HG03139 (cell line): ENCODE measurements around the gene GRAPL.
"Not testable (repeated sequence)": the region's sequence is repeated elsewhere in the genome, so short reads cannot be mapped to it uniquely, and the experiment has no call there.

Source experiments
- ATAC-seq: cut with Tn5 transposase; IDR thresholded peaks from one replicate; pipeline ENCODE4 v1.9.1; 2021; ENCODE audit not compliant: unreplicated experiment

Gene GRAPL

DNA sequence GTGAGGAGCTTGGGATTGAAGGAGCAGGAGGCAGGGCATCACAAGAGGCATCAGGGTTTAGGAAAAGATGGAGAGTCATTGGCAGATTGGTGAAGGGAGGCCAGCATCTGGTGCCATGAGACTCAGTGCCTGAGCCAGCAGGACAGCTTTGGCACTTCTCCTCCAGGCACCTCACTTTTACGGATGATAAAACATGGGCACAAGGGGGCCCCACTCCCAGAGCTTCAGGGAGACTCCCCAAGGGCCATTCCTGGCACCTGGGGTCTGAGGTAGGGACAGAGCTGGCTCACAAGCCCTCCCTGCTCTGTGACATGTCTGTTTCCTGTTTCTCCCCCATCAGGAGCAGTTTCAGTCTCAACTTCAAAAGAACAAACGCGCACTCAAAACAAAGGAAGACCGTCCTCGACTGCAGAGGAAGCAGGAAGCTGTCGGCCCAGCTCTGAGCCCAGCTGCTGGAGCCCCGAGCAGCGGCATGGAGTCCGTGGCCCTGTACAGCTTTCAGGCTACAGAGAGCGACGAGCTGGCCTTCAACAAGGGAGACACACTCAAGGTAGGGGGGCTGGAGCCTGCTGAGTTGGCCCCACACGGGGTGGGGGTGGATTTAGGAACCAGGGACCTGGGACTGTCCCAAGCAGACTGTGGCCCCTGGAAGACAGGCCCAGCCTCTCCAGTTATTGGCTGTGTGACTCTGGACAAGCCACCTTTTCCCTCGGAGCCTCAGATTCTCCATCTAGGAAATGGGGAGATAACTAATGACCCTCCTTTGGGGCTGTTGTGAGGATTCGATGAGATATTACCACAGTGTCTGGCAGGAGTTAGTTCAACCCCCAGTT, at the start of gene GRAPL:
TSS of gene GRAPL (plus strand) at position 442 of the 833 bp plus-strand sequence. CDS start at position 473, 31 bp downstream.
- not testable (repeated sequence) for ATAC-seq

DNA sequence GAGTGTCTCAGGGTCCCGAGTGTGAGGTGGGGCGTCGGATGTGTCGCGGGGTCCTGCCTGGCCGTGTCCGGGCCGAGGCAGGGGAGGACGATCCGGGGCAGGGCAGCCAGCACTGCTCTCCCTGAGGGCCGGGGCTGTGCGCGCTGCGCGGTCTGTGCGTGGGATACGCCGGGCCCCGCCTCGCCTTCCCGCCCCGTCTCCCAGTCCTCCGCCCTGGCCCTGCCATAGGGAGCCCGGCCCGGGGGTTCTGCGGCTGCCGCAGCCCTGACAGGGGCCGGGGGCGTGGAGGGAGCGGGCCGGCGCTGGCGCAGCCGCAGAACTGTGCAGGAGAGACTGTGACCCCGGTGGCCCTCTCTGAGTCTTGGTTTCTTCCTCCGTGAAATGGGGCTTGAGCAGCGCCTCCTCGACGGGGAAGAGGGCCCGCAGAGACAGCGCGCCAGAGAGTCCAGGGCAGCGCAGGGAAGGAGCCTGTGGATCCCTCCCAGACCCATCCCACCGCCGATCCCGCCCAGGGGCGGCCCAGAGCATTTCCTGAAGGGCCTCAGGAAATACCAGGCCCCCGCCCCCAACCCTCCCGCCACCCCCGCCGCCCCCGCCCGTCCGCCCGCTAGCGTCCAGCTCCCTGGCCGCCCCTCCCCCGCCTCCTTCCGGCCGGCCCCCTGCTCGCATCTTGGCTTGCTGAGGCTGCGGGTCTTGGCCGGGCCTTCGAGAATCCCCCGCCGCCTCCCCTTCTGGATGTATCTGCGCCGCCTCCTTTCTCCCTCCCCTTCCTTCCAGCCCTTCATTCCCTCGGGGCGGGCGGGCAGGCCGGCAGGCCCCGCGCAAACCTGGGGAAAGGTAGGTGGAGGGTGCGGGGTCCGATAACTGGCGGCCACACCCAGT, 38.3 kb upstream of the GRAPL start:
- not testable (repeated sequence) for ATAC-seq

DNA sequence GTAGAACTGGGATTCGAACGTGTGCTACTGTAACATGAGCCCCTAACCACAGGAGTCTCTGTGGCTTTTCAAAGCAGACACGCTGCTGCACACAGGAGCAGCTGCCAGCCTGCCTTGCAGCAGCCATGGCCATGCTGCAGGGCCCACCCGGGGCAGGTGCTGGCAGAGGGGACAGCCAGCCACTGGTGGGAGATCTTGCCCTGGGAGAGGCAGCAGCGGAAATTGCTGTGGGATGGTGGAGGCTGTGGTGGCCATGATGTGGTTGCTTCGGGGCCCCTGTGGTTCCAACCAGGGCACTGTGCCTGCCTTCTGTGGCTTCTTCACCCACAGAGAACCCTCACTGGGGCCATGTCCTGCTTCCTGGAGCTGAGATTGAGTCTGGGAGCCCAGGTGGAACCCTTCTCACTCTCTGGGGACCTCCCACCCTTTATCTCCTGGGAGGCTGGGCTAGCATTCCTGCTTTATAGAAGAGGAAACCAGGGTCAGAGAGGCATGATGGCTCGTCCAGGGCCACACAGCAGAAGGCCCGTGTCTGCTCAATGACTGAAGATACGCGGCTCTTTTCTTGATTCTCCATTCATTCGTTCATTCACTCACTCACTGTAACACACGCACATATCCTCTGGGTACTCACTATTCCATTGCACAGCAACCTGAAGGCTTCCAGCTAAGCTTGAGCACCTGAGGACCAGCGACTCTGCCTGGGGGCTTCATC, 37.2 kb upstream of the GRAPL start:
- ATAC-seq: not testable (repeated sequence)

DNA sequence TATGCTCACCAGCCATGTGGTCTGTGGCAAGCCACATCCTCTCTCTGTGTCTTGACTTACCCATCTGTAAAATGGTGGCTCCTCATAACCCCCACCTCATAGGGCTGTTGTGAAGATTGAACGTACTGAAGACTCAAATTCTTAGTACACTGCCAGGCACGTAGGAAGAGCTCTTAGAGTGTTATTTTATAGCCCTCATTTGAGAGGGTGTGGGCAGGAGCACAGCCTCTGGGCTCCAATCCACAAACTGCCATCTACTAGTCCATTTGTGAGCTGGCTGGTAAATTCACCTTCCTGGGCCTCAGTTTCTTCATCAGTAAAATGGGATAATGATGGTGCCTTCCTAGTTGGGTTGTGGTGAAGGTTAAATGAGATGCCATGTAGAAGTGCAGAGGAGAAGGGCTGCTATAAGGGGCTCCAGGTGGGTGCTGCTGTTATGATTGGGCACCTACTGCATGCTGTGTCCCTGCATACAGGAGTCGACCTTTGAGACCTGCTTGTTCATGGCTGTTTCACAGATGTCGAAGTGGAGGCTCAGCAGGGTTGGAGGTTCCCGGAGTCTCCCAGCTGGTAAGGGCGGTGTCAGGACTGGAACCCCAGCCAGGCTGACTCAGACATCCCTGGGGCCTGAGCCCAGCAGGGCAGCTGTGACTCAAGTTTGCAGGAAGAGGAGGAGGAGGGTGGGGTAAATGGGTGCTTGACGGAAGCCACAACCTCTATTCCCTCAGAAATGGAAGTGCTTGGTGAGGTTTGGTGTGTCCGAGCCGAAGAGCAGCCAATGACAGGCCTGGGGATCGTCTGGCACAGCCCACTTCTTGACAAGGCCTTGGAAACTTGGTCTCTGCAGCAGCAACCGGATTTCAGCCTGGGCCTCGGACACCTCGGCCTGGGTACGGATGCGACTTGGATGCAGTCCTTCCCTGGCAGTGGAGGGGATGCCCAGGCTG, 34.4 kb upstream of the GRAPL start:
- not testable (repeated sequence) for ATAC-seq

DNA sequence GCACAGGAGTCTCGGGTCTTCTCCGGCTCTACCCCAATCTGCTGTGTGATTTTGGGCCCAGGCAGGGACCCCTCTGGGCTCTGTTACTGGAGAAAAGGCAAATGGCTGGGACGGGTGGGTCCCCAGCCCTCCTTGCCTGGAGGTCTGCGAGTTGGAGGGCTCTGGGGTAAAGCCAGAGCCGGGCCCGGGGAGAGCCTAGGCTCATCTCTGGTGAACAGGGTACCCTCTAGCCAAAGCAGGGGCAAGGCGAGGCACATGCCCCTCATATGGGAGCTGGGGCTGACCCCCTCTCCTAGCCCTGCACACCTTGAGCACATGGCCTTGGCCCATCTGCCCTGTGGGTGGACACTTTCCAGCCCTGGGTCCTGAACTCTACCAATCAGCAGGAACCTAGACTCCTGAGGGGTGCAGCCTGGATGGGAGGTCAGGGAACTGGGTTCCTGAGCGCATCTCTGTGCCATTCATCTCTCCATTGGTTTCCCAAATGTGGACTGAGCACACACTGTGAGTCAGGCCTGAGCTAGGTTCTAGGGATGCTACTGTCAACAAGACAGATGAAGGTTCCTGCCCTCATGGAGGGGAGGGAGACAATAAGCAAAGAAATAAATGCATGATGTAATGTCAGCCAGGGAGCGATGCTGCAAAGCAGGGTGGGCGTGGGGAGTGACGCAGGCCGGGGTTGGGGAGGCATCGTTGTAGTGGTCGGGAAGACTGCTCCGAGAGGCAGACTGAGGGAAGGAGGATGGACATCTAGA, 33.5 kb upstream of the GRAPL start:
- ATAC-seq: not testable (repeated sequence)

DNA sequence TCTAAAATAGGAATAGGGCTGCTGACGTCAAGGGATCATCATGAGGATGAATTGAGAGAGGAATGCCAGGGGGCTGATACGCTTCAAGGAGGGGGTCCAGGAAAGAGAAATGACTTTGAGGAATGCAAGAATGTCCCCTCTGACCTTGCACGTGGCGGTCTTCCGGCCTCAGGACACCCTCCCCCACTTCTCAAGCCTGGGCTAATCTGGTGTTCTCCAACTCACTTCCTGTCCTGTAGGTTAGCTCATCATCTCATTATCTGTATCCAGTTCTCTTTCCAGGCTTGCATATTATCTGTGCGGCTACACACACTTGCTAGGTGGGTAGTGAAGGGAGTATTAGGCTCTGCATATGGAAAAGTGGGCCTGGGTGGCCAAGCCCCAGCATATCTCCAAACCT, 18.9 kb upstream of the GRAPL start:
- not testable (repeated sequence) for ATAC-seq

DNA sequence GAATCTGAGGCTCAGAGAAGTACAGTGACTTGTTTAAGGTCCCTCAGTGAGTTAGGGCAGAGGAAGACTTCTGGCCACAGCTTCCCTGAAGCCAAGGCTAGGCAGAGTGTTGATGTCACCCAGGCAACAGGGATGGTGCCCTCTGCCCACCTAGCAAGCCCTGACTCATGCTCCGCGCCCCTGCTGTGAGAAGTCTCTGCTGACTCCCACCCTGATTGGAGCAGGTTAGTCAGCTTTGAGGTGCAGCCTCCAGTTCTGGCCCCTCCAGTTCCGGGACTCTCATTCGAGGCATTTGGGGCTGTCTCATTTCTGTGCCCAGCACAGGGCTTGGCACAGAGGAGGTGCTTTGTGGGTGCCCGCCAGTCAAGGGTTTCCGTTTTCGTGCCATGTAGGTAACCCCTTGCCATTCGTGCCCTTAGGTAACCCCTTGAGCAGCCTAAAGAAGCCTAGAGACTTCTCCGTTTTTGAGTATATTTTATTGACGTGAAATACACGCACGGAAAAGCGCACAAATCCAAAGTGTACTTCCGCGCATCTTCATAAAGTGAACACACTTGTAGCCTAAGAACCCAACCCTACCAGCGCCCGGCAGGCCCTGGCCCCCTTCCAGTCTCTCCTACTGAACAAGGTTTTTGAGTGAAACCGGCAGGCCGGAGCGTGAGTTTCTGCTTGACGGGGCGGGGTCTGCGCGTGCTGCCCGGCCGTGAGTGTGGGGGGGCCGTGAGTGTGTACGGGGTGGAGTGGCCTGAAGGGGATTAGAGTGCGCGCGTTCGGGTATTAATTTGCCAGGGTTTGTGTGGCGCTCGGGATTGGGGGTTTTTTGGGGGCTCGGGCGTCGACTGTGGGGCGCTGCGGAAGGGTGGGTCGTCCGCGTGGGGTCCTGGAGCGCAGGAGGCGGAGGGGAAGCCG, 16.9 kb upstream of the GRAPL start:
- not testable (repeated sequence) for ATAC-seq

DNA sequence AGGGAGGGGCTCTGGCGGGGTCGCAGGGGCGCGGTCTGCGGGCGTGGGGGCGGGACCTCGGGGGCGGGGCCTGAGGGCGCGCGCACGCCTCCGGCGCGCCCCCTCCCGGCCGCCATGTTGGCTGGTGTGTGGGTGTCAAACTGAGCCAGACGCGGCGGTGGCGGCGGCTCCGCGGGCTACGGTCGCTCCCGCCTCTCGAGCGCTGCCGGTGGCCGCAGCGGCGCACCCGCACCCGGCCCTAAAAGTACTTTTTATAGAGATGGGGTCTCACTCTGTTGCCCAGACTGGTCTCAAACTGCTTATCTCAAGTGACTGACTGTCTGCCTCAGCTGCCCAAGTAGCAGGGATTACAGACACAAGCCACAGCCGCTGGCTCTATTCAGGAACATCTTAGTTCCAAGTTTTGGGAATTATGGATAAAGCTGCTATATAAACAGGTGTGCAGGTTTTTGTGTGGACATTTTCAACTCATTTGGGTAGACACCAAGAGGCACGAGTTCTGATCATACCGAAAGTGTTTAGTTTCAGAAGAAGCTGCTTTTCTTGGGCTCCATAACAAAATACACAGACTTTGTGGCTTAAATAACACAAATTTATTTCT, 16.2 kb upstream of the GRAPL start:
- peak; percentile 54 for ATAC-seq

DNA sequence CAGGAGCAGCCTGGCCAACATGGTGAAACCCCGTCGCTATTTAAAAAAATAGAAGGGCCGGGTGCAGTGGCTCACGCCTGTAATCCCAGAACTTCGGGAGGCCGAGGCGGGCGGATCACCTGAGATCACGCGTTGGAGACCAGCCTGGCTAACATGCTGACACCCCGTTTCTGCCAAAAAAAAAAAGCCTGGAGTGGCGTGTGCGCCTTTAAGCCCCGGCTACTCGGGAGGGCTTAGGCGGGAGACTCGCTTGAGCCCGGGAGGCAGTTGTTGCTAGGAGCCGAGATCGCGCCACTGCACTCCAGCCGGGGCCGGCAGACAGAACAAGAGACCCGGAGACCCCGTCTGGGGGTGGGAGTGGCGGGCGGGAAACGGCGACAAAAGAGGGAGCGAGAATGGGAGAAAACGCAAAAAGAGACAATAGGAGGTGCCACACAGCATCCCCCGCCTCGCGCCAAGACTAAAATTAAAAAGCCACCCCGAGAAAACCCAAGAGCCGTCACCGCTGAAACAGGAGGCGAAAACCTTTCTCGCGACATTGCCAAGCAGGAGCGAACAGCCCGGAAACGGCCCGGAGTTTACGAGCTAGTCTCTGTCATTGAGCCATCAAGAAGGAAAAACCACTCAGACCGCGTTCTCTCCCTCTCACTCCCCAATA, 15.5 kb upstream of the GRAPL start:
- ATAC-seq: not testable (repeated sequence)

DNA sequence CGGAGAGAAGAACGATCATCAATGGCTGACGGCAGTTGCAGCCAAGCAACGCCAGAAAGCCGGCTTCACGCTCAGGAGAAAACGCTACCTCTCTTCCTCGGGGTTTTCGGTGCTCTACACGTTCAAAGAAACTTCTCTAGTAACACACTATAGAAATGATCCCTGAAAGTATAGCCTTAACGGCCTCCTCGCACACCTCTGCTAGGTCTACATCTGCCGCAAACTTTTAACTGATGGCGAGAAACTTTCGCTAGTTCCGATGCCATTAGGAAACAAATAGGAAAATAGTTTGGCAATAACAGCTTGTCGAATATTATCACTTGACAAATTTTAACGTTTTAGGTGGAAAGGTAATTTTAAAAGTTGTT, 14.9 kb upstream of the GRAPL start:
- not testable (repeated sequence) for ATAC-seq

DNA sequence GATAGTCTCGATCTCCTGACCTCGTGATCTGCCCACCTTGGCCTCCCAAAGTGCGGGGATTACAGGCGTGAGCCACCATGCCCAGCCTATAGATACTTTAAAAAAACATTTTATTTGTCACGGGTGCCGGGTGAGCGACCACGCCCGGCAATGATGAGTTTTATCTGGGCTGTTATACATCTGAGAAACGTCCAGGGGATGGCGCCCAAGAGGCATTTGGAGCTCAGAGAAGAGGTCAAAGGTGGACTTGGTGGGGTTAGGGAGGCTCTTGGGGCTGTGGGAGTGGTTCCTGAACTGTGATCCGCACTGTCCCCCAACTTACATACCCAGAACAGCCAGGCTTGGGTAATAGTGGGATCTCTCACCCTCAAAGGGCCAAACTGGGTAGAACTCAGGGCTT, 8.7 kb upstream of the GRAPL start:
- not testable (repeated sequence) for ATAC-seq

DNA sequence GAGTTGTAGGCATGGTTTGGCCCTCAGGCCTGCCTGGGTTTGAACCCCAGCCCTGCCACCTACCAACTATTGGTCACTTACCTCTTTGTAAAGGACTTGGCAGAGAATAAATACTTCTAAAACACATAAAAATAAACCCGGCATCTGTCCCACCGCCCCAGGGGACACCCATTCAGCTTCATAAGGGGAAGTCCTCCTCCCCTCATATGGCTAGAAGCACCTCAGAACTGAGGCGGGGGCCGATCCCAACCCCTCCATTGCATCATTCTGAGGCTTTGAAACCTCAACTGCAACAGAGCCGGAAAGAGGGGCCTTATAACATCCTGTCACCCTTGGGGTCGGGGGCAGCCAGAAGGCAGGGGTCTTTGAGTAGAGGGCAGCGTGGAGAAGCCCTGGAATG, 2.1 kb upstream of the GRAPL start:
- ATAC-seq: not testable (repeated sequence)

DNA sequence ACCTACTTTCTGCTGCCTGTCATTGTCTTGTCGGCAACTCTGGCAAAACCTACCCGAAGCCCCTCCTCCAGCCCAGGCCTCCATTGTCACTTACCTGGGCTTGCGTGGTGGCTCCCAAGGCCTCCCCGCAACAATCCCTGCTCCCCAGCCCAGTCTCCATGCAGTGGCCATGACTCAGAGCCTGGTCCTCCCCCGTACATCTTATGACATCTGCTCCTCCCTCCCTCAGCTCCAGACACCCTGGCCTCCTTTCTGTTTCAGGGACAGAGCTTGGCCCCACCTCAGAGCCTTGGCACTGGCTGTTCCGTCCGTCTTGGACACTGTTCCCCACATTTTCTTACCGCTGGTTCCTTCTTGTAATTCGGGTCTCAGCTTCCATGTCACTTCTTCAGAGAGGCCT, 2.1 kb downstream of the GRAPL start:
- not testable (repeated sequence) for ATAC-seq

DNA sequence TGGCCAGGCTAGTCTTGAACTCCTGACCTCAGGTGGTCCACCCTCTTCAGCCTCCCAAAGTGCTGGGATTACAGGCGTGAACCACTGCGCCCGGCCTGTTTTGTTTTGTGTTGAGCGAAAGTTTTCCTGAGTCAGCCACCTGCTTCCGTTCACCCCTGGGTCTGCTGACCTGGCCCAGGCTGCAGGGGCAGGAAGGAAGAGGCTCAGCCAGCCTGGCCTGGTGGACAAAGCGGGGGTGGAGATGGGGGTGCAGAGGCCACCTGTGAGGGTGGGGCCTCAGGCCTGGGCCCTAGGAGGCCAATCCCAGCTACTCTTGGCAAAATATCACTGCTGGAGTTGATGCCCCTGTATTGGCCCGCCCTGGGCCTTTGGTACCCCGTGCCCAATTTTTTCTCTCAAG, 3.7 kb downstream of the GRAPL start:
- ATAC-seq: not testable (repeated sequence)

DNA sequence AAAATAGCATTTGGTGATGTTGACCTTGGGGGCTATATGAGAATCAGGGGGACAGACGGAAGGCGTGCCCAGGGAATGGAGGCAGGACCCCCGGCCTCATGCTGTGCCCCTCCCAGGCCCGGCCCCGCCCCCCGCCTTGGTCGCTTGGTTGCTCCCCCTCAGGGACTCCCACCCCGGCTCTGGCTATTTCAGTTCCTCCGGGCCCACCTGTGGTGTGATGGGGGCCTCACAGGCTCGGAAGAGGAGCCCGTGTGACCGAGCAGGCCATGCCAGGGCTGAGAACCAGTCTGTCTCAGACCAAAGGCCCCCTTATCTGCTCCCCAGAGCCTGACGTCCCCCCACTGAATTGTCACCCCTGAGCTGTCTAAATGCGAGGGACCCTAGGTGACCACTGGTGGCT, 4.4 kb downstream of the GRAPL start:
- ATAC-seq: not testable (repeated sequence)

DNA sequence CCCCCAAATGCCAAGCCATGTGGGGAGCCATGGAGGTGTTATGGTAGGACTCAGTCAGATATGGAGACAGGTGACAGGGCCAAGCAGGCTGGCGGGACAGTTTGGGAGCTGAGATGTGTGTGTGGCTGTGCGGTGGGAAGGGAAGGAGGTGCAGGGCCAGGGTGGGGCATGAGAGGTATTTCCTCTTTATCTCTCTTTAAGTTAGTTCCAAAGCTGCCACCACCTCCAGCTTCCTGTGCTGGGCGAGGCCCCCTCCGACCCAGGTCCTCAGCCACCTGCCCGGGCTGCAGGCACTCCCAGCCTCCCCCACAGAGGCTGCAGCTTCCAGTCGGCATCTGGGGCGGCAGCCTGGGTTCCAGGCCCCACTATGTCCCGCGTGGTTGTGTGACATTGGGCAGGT, 6.4 kb downstream of the GRAPL start:
- not testable (repeated sequence) for ATAC-seq

DNA sequence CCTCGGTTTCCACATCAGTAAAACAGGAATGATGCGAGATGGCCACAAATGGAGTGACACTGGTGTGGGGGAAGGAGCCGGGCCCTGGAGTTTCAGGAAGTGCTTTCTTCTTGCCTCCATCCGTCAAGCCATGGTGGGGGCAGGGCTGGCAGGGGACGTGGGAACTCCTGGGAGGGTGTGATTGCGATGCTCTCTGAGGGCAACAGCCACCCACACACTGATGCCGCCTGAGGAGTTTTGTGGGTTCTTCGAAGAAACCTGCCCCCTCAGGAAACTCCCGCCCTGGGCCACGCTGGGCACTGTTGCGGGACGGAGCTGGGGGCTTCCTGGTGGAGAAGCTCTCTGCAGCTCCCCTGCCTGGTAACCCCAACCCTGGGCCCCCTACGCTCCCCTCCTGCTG, 8.0 kb downstream of the GRAPL start:
- not testable (repeated sequence) for ATAC-seq
